IMR-90 (cell line): Measurements from ENCODE around the gene VAC14. TPM values are rescaled to one million over a fixed set of nuclear protein-coding genes. Genes with fewer than 3 reads are reported as not detected.

Experiments used
- NFE2L2 ChIP-seq: fragments of 150-350 bp; IDR thresholded peaks from 2 replicates; pipeline ENCODE4 v1.6.1; 2016; ENCODE audit warnings: low read depth, mild to moderate bottlenecking, low read length
- RAD21 ChIP-seq: IDR thresholded peaks from 2 replicates; pipeline ENCODE4 v1.6.1; 2012; ENCODE audit warnings: low read length, improper control_type of control experiment
- SMC3 ChIP-seq: fragments of 150-350 bp; IDR thresholded peaks from 2 replicates; pipeline ENCODE4 v1.6.1; 2016; ENCODE audit warnings: low read depth, mild to moderate bottlenecking, antibody characterized with exemption, low read length, moderate library complexity
- polyA plus RNA-seq, 3 experiments: library from polyadenylated mRNA; depleted of rRNA; stranded (reverse); fragments of >200 nt; gene quantifications; 2 replicates each; pipeline ENCODE4 v1.2.3, GENCODE V29; 2012; ENCODE audit warnings: low replicate concordance in 1 of 3
- total RNA-seq: library from RNA; depleted of rRNA; stranded (reverse); fragments of >200 nt; gene quantifications from 2 replicates; pipeline ENCODE4 v1.2.3, GENCODE V29; 2012
- TF ChIP-seq, protein P1 (sequence below): conservative IDR thresholded peaks from 2 replicates; pipeline ENCODE4 v1.5.1; 2012; ENCODE audit warnings: mild to moderate bottlenecking, low read depth, low read length, improper control_type of control experiment

The VAC14 gene
- total and polyA plus RNA-seq, 2 of the 4 experiments (the other 2 are of a cell fraction) = 21.1 to 40.2 TPM

DNA sequence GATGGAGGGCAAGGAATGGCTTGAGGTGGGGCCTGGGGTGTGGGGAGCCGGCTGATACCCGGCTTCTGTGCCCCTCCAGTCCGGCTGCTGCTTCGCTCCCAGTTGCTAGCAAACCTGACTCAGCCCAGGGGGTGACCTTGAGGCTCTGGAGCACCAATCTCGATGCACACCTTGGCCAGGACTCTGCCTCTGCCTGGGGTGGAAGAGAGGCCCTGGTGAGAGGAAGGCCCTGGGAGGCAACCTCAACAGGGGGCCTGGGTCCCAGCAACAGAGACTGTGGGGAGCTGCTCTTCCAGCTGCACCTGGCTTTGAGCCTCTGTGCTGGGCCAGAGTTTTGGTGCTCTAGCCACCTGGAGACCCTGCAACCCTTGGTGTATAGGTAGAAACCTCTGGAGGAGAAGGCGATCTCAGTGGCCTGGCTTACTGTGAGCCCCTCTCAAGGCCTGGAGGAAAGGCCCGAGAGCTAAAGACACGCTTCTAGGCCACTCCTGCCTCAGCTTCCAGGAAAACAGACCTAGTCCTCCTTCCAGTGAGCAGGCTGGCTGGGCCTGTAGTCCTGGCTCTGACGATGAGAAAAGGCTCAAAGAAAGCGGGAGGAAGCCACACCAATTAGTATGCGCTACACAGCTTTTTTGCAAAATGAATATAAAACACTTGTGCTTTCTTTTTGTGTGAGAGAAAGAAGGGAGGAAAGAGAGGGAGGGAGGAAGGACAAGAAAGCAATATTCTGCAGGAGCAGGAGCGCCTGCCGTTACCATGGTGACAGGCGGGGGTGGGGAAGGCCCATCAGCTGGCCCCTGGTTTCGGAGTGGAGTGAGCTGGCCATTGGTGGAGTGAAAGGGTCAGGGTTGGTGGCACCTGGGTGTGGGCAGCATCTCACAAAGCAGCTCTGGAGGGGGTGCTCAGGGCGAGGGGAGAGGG, 51.0 kb downstream of the VAC14 start (continued):
- TF ChIP-seq, protein P1, sequence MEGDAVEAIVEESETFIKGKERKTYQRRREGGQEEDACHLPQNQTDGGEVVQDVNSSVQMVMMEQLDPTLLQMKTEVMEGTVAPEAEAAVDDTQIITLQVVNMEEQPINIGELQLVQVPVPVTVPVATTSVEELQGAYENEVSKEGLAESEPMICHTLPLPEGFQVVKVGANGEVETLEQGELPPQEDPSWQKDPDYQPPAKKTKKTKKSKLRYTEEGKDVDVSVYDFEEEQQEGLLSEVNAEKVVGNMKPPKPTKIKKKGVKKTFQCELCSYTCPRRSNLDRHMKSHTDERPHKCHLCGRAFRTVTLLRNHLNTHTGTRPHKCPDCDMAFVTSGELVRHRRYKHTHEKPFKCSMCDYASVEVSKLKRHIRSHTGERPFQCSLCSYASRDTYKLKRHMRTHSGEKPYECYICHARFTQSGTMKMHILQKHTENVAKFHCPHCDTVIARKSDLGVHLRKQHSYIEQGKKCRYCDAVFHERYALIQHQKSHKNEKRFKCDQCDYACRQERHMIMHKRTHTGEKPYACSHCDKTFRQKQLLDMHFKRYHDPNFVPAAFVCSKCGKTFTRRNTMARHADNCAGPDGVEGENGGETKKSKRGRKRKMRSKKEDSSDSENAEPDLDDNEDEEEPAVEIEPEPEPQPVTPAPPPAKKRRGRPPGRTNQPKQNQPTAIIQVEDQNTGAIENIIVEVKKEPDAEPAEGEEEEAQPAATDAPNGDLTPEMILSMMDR = no peak
- no peak for TF ChIP-seq NFE2L2
- TF ChIP-seq SMC3 = no peak
- no peak for TF ChIP-seq RAD21
